Ovary (tissue), 9 donors: Measurements from ENCODE around the gene OR7D4. TPM values are rescaled to one million over a fixed set of nuclear protein-coding genes. Genes with fewer than 3 reads are reported as not detected.

Experiments
- DNase-seq, 5 donors: peaks; one replicate each; pipeline ENCODE4 v3.0.0-alpha.2; 2019 to 2020
- H3K27ac ChIP-seq, 2 donors: fragments of 200-600 bp; one replicate each; pipeline versions ENCODE4 v1.5.1 to v1.8.0; 2019 to 2022
- H3K27me3 ChIP-seq: fragments of 200-600 bp; one replicate; pipeline ENCODE4 v1.8.0; 2022
- H3K36me3 ChIP-seq: fragments of 200-600 bp; sonication (generic); one replicate; pipeline ENCODE4 v1.5.1; 2019
- H3K4me1 ChIP-seq: one replicate; pipeline ENCODE4 v1.8.1; 2013; ENCODE audit warnings: mild to moderate bottlenecking, moderate library complexity; ENCODE audit not compliant: insufficient read depth
- H3K4me3 ChIP-seq: fragments of 200-600 bp; sonication (generic); one replicate; pipeline ENCODE4 v1.5.1; 2017
- H3K9me3 ChIP-seq, 2 donors: fragments of 200-600 bp in 1 of 2; sonication (generic) in 1 of 2; one replicate each; pipeline versions ENCODE4 v1.5.1 to v1.8.1; 2013 to 2019; ENCODE audit warnings: mild to moderate bottlenecking in 1 of 2, moderate library complexity in 1 of 2
- CTCF ChIP-seq, 3 donors: fragments of 450-650 bp in 2 of 3; fragments of 200-600 bp in 1 of 3; IDR thresholded peaks; one replicate each; pipeline versions ENCODE4 v1.5.1 to v1.8.0; 2016 to 2022; ENCODE audit warnings: antibody characterized with exemption in 3 of 3, mild to moderate bottlenecking in 1 of 3
- EP300 ChIP-seq: sonication (generic); formaldehyde crosslinking; IDR thresholded peaks from one replicate; pipeline ENCODE4 v1.6.1; 2017; ENCODE audit warnings: antibody characterized with exemption
- POLR2A ChIP-seq: fragments of 450-650 bp; IDR thresholded peaks from one replicate; pipeline ENCODE4 v1.6.1; 2017; ENCODE audit warnings: antibody characterized with exemption, mild to moderate bottlenecking, moderate library complexity
- WGBS, 3 donors: extraction: QIAGEN DNeasy Blood & Tissue Kit in 1 of 3; methylation state at CpG; one replicate each; pipeline versions ENCODE4 v1.1.5 to v1.1.7; 2013 to 2017; 5-methylcytosine and 5-hydroxymethylcytosine counted together
- intact Hi-C, 4 donors: fragments of 100-400 bp; cut with DNase I; formaldehyde crosslinking; loops; one replicate each; pipeline versions ENCODE4 v1.11.0 to v1.15.1; 2022 to 2023
- polyA plus RNA-seq, 2 donors: library from polyadenylated mRNA; stranded (reverse); fragments of 200-250 nt in 1 of 2; fragments of 350-450 nt in 1 of 2; fragmentation: Illumina TruSeq in 1 of 2; extraction: RNeasy Lipid Tissue Mini Kit (QIAGEN cat#74804) in 1 of 2; gene quantifications; one replicate each; pipeline ENCODE4 v1.2.3, GENCODE V29; 2013 to 2014
- total RNA-seq, 7 donors: library from RNA; depleted of rRNA in 2 of 7; stranded (reverse); fragments of >200 nt in 2 of 7; fragmentation: NEBNext Ultra II Directional in 3 of 7; extraction: Animal tissue kit (Norgen Biotek cat#: 25700) in 3 of 7; gene quantifications; one replicate each; pipeline versions ENCODE4 v1.1.0 to v1.2.4, GENCODE V29; 2016 to 2023
- donor health status: DM: no; HTN: no; CAD: no; lungs with moderate emphysema.
- donor health status: DM: no; HTN: no; CAD: no.
- donor health status: Bipolar disorder and iron deficiency.
- donor health status: DM: yes; HTN: yes; CAD: no.
- donor health status: DM: no; HTN: no; CAD: no.
- donor health status: DM: yes; HTN: yes; CAD: no.

The OR7D4 gene
- total and polyA plus RNA-seq, 9 donors: not detected

DNA sequence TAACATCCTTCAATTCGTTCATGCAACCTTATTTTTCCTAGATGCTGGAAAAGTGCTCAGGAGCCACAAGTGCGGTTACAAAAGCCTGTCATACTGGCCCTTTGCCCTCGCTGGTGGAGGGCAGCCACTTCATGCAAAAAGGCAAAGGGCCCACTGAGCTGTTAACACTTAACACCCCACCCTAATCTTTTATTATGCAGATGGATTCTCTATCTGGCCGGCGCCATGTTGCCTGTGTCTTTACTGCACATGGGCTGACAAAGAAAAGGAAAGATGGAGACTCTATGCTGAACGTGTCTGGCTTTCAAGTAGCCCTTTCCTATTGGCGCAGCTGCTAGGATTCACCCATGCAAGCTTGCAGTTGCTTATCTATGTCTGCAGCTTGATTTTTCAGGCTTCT, 29.9 kb downstream of the OR7D4 start:
- Histone ChIP-seq H3K9me3 (no peaks in the 10 kb centered on the region), H3K27me3 (no peaks in the 10 kb centered on the region), H3K4me1 (no peaks in the 10 kb centered on the region), H3K36me3 (no peaks in the 10 kb centered on the region), H3K4me3 (no peak overlapping the region), H3K27ac (no peak overlapping the region)
- TF ChIP-seq POLR2A: no peak
- TF ChIP-seq CTCF (IDR thresholded peaks at IDR 0.05): no peak
- no peak for TF ChIP-seq EP300
- 55 to 72% (median 69%) methylated on average over 7 of the region's 7 CpGs for WGBS, 3 donors
- no peak for DNase-seq
- intact Hi-C loops: no loop called here

- H3K4me3 ChIP-seq: no peak overlapping the region
- H3K36me3 ChIP-seq: no peaks in the 10 kb centered on the region
- TF ChIP-seq EP300 (no peak), CTCF (IDR thresholded peaks at IDR 0.05) (no peak), POLR2A (no peak)
- H3K27me3 ChIP-seq: no peaks in the 10 kb centered on the region
- no peaks in the 10 kb centered on the region for H3K4me1 ChIP-seq
- H3K9me3 ChIP-seq: no peaks in the 10 kb centered on the region
- H3K27ac ChIP-seq: no peak overlapping the region
- no peak for DNase-seq
- 62 to 87% (median 75%) methylated on average over 6 of the region's 6 CpGs for WGBS, 3 donors
- intact Hi-C loops: no loop called here
Observed at GRCh38 chr19:9187191-9187590, 32.2 kb downstream of the OR7D4 start.

DNA sequence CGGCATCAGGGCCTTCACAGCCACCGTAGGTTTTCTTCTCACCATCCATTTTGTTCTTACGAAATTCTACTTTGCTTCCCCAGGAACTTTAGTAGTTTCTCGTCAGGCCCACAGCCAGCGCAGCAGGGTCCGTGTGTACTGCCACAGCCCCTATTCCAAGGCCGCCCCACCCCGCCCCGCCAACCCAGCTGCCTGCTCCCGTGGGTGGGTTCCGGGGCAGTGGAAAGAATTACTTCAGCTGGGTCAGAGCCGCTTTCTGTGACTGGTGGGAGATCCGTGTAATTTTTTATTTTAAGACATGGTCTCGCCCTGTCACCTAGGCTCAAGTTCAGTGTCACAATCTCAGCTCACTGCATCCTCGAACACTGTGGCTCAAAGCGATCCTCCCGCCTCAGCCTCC, 36.4 kb downstream of the OR7D4 start:
- WGBS, 3 donors: 91 to 95% (median 91%) methylated on average over 17 of the region's 17 CpGs
- intact Hi-C loops: no loop called here

GRCh38 chr19:9178901-9179300, 40.5 kb downstream of the OR7D4 start, which contains the start of gene OR7D2:
Gene OR7D2, plus strand, starts transcription at chr19:9178979. Its CDS starts 6,803 bp downstream, at chr19:9185782.
- no peak within 1 kb of the TSS for H3K27ac ChIP-seq
- H3K4me1 ChIP-seq: no peaks in the 10 kb centered on the region
- H3K36me3 ChIP-seq: no peaks in the 10 kb centered on the region
- no peak for DNase-seq
- intact Hi-C loops: no loop called here
- no peaks in the 10 kb centered on the region for H3K27me3 ChIP-seq
- no peaks in the 10 kb centered on the region for H3K9me3 ChIP-seq
- no peak within 1 kb of the TSS for H3K4me3 ChIP-seq
- WGBS, 3 donors: 56 to 66% (median 62%) methylated on average over 4 of the region's 4 CpGs
- TF ChIP-seq POLR2A (no peak), EP300 (no peak), CTCF (IDR thresholded peaks at IDR 0.05) (no peak)

More for the DNA sequence above, 36.4 kb downstream of the OR7D4 start:
- H3K4me1 ChIP-seq: no peaks in the 10 kb centered on the region
- no peaks in the 10 kb centered on the region for H3K27me3 ChIP-seq
- TF ChIP-seq EP300 (no peak), POLR2A (no peak), CTCF (IDR thresholded peaks at IDR 0.05) (no peak)
- DNase-seq: no peak
- H3K27ac ChIP-seq: no peak overlapping the region
- H3K36me3 ChIP-seq: no peaks in the 10 kb centered on the region
- H3K9me3 ChIP-seq: no peaks in the 10 kb centered on the region
- no peak overlapping the region for H3K4me3 ChIP-seq
